Activated naive CD8-positive, alpha-beta T cell treated with anti-CD3 and anti-CD28 coated beads for 36 hours (primary cell): ENCODE data around the gene SH2D6. TPM values are rescaled to one million over a fixed set of nuclear protein-coding genes. Genes with fewer than 3 reads are reported as not detected.
"Not testable (repeated sequence)": the region's sequence is repeated elsewhere in the genome, so short reads cannot be mapped to it uniquely, and the experiment has no call there.

Source experiments
- DNase-seq: peaks from one replicate; pipeline ENCODE4 v3.0.0; 2021
- H3K27ac Mint-ChIP-seq: one replicate; pipeline ENCODE4 v1.8.0; 2022; ENCODE audit warnings: mild to moderate bottlenecking, moderate library complexity, mixed read lengths
- H3K27me3 Mint-ChIP-seq: one replicate; pipeline ENCODE4 v1.8.0; 2022; ENCODE audit warnings: mild to moderate bottlenecking, mixed read lengths
- H3K36me3 Mint-ChIP-seq: one replicate; pipeline ENCODE4 v1.8.0; 2021; ENCODE audit warnings: mild to moderate bottlenecking, mixed read lengths
- H3K4me1 Mint-ChIP-seq: one replicate; pipeline ENCODE4 v1.8.0; 2021; ENCODE audit warnings: mixed read lengths
- H3K4me3 Mint-ChIP-seq: one replicate; pipeline ENCODE4 v1.8.0; 2022; ENCODE audit warnings: mild to moderate bottlenecking, moderate library complexity, mixed read lengths
- H3K9me3 Mint-ChIP-seq: one replicate; pipeline ENCODE4 v1.8.0; 2022; ENCODE audit warnings: mixed read lengths
- total RNA-seq, 2 experiments: library from RNA; stranded (reverse); gene quantifications; one replicate each; pipeline ENCODE4 v1.2.3, GENCODE V29; 2021

The SH2D6 gene
- total RNA-seq, 2 experiments from 2014 or later = 0.74 to 1.2 TPM

DNA sequence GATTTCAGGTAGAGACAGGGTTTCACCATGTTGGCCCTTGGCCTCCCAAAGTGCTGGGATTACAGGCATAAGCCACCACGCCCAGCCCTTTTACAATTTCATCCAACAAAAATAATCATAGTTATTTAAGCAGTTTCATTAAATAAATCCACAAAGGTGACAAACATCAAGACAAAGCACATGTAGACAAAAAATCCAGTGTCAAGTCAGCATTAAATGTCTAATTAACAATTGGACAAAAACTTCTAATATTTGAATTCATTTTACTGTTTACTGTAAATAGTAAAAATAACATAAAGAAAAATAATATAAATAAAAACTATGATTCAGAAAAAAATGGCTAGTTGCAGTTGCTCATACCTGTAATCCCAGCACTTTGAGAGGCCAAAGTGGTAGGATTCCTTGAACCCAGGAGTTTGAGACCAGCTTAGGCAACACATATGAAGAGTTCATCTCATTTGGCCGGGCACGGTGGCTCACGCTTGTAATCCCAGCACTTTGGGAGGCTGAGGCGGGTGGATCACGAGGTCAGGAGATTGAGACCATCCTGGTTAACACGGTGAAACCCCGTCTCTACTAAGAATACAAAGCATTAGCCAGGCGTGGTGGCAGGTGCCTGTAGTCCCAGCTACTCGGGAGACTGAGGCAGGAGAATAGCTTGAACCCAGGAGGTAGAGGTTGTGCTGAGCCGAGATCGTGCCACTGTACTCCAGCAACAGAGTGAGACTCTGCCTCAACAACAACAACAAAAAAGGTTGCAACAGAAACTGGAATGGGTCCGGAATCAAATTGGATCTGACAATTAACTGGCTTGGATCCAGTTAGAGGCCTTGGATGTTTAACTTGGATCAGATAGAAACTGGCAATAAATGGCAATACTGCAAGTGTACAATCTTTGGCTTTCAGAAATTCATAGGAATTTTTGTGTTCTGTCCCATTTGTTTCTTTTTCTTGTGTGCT, 63.6 kb downstream of the SH2D6 start:
- Mint-ChIP-seq H3K4me1 (no peaks in the 10 kb centered on the region), H3K4me3 (no peak overlapping the region), H3K27me3 (no peaks in the 10 kb centered on the region), H3K27ac (no peak overlapping the region), H3K36me3 (no peaks in the 10 kb centered on the region), H3K9me3 (peaks cover 4% of the 10 kb centered on the region)
- DNase-seq = no peak

- not testable (repeated sequence) for H3K9me3 Mint-ChIP-seq, H3K27ac Mint-ChIP-seq, DNase-seq, H3K4me3 Mint-ChIP-seq, H3K27me3 Mint-ChIP-seq, H3K36me3 Mint-ChIP-seq, H3K4me1 Mint-ChIP-seq
These were observed 66.1 kb downstream of the SH2D6 start for GRCh38 chr2:85484615-85485014.

- Mint-ChIP-seq H3K9me3 (peaks cover 4% of the 10 kb centered on the region), H3K4me3 (no peak overlapping the region), H3K36me3 (no peaks in the 10 kb centered on the region), H3K27ac (no peak overlapping the region), H3K27me3 (no peaks in the 10 kb centered on the region), H3K4me1 (no peaks in the 10 kb centered on the region)
- no peak for DNase-seq
These were observed 67.3 kb downstream of the SH2D6 start for GRCh38 chr2:85485815-85486214.

Other genes starting within 250 kb of the SH2D6 start
- gene TGOLN2, start 90.7 kb upstream of the SH2D6 start, total RNA-seq = 10 to 100 TPM; 74.9 to 77.2 TPM
- gene RETSAT, start 64.2 kb upstream of the SH2D6 start, total RNA-seq = 10 to 100 TPM; 21.5 to 23.3 TPM
- 10 to 100 TPM in 1 of 2 experiments, 1 to 10 TPM in 1; 9.8 to 11.3 TPM for gene ELMOD3, start 63.9 kb upstream of the SH2D6 start, total RNA-seq
- gene CAPG, start 8.3 kb upstream of the SH2D6 start, total RNA-seq = 10 to 100 TPM; 18.1 to 19.8 TPM
- gene MAT2A, start 120.5 kb downstream of the SH2D6 start, total RNA-seq = 100 to 1,000 TPM; 368 to 384 TPM
- 10 to 100 TPM; 19.6 to 19.9 TPM for gene GGCX, start 142.8 kb downstream of the SH2D6 start, total RNA-seq
- gene VAMP8, start 158.9 kb downstream of the SH2D6 start, total RNA-seq = 10 to 100 TPM; 94.3 to 98.3 TPM
- gene VAMP5, start 165.7 kb downstream of the SH2D6 start, total RNA-seq = 10 to 100 TPM; 27.9 to 29.3 TPM
- 100 to 1,000 TPM in 1 of 2 experiments, 10 to 100 TPM in 1; 90.9 to 104 TPM for gene RNF181, start 177.0 kb downstream of the SH2D6 start, total RNA-seq
- gene TMEM150A, start 184.0 kb downstream of the SH2D6 start, total RNA-seq = 1 to 10 TPM; 2.4 to 3.4 TPM
- 10 to 100 TPM; 23.1 to 25.0 TPM for gene C2orf68, start 193.4 kb downstream of the SH2D6 start, total RNA-seq
- gene USP39, start 197.5 kb downstream of the SH2D6 start, total RNA-seq = 100 to 1,000 TPM in 1 of 2 experiments, 10 to 100 TPM in 1; 97.9 to 109 TPM
- not detected for gene SFTPB, start 249.5 kb downstream of the SH2D6 start, total RNA-seq